22Rv1 (cell line): Measurements from ENCODE around the gene AQP7.

Source experiments
- H3K27ac ChIP-seq: fragments of 450-650 bp; 2 replicates; pipeline ENCODE4 v1.5.1; 2017
- CTCF ChIP-seq: fragments of 450-650 bp; IDR thresholded peaks from 2 replicates; pipeline ENCODE4 v1.5.1; 2017; ENCODE audit warnings: mild to moderate bottlenecking
- ZFX ChIP-seq: fragments of 450-650 bp; IDR thresholded peaks from 2 replicates; pipeline ENCODE4 v1.6.1; 2017; ENCODE audit warnings: antibody characterized with exemption, borderline replicate concordance

The AQP7 gene

GRCh38 chr9:33438926-33439680 is 36.7 kb upstream of the AQP7 start:
- H3K27ac ChIP-seq: no peak overlapping the region
- TF ChIP-seq CTCF (no peak), ZFX (no peak)

GRCh38 chr9:33437898-33438297 is 35.5 kb upstream of the AQP7 start:
- no peak for TF ChIP-seq CTCF
- TF ChIP-seq ZFX: no peak
- H3K27ac ChIP-seq: no peak overlapping the region

- TF ChIP-seq CTCF: no peak
- TF ChIP-seq ZFX: no peak
- no peak overlapping the region for H3K27ac ChIP-seq
Measured at GRCh38 chr9:33437205-33437604, 34.8 kb upstream of the AQP7 start.

DNA sequence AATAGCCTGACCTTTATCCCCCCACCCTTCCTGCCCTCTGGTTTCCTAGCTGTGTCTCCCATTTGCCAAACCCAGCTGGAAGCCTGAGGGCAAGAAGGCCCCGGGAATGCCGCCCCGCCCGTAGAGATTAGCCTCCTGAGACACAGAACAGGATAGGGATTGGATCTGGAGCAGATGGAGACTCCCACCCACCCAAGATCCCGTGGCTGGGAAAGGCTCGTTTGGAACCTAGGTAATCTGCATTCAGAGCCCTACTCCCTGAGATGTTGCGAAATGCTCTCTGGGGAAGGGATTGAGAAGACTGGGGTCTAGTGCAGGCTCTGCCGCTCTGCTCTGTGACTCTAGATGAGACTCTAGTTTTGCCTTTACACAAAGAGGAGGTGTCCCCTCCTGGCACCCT is 34.1 kb upstream of the AQP7 start:
- TF ChIP-seq ZFX (no peak), CTCF (no peak)

DNA sequence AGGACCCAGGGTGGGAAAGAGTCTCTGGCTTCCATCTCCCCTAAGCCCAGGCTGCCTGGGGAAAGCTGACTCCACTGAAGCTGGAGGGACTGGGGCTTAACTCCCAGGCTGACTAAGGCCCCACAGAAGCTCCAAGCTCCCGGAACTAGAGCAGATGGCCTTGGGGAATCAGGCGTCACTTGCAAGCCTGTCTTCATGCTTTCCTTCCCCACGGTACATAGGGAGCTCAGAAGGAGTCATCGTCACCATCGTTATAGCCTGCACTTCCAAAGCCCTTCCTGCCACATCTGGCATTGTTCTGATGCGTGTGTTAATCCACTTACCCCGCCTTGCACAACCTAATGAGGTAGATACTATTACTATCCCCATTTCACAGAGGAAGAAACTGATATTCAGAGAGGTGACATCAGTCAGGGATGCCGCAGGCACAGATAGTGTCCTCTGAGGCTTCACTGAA is 33.5 kb upstream of the AQP7 start:
- no peak for TF ChIP-seq CTCF
- no peak for TF ChIP-seq ZFX
- no peak overlapping the region for H3K27ac ChIP-seq

More for the DNA sequence above, 34.1 kb upstream of the AQP7 start:
- no peak overlapping the region for H3K27ac ChIP-seq

DNA sequence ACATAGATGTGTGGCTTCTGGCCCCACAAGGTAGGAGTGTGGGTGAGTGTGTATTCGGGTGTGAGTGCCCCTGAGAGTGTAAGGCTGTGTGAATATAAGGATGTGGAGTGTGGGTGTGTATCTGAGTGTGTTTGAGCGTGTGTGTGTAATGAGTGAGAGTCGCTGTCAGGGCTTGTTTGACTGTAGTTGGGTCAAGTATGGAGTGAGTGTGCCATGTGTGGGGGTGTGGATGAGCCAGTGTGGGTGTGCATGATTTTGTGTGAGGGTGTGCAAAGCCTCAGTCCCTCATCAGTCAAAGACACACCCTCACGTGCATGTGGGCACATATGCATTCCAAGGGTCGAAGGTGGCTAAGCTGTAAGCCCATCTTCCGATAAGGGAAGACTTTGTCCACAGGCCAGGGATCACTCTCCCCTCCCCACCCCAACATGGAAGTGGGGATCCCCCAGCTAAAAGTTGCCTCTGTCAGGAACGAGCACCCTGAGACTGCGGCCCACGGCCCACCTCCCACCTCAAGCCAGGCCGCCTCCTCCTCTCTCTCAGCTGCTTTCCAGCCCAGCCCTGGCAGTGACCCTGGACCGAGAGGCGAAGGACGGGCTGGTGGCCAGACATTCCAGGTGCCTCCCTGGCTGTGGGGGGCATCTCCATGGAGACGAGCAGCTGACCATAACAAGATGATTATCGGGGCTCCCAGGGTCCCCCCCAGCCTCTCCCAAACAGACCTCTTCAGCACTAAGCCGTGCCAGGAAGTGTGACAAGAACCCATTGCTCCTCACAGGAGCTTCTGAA is 32.1 kb upstream of the AQP7 start:
- H3K27ac ChIP-seq: no peak overlapping the region

More for the DNA sequence above, 32.1 kb upstream of the AQP7 start:
- TF ChIP-seq CTCF (no peak), ZFX (no peak)
